DMS79 treated with DMSO at 0.1 percent for 48 hours (cell line): ENCODE results near the gene LAMA4.
A peak's percentile ranks its signal among the peaks of the same experiment; 100 is the strongest.
"Not testable (repeated sequence)": the region's sequence is repeated elsewhere in the genome, so short reads cannot be mapped to it uniquely, and the experiment has no call there.

Experiments used
- DNase-seq: peaks from one replicate; lab custom pipeline; 2025; lab: John Stamatoyannopoulos, UW

Gene LAMA4

GRCh38 chr6:112216662-112217551, 37.5 kb downstream of the LAMA4 start:
- DNase-seq = peak; percentile 40

- DNase-seq = no peak
Observed at GRCh38 chr6:112215488-112216284, 38.7 kb downstream of the LAMA4 start.

GRCh38 chr6:112214739-112215269, 39.6 kb downstream of the LAMA4 start:
- no peak for DNase-seq

GRCh38 chr6:112210852-112211251, 43.5 kb downstream of the LAMA4 start:
- no peak for DNase-seq

- DNase-seq = no peak
Observed at GRCh38 chr6:112209131-112209530, 45.2 kb downstream of the LAMA4 start.

GRCh38 chr6:112207776-112208175, 46.6 kb downstream of the LAMA4 start:
- DNase-seq = no peak

GRCh38 chr6:112207131-112207530, 47.2 kb downstream of the LAMA4 start:
- no peak for DNase-seq

GRCh38 chr6:112206110-112206458, 48.3 kb downstream of the LAMA4 start:
- DNase-seq = no peak

- DNase-seq = no peak
Observed at GRCh38 chr6:112205427-112206109, 48.8 kb downstream of the LAMA4 start.

- no peak for DNase-seq
Observed at GRCh38 chr6:112204350-112204706, 50.0 kb downstream of the LAMA4 start.

GRCh38 chr6:112203577-112204349, 50.6 kb downstream of the LAMA4 start:
- no peak for DNase-seq

GRCh38 chr6:112202639-112203341, 51.6 kb downstream of the LAMA4 start:
- no peak for DNase-seq

GRCh38 chr6:112200185-112200914, 54.0 kb downstream of the LAMA4 start:
- DNase-seq = not testable (repeated sequence)

- DNase-seq = no peak
Observed at GRCh38 chr6:112199001-112199403, 55.4 kb downstream of the LAMA4 start.

GRCh38 chr6:112198582-112198981, 55.8 kb downstream of the LAMA4 start:
- DNase-seq = no peak

GRCh38 chr6:112197636-112198035, 56.7 kb downstream of the LAMA4 start:
- no peak for DNase-seq

GRCh38 chr6:112196306-112196705, 58.1 kb downstream of the LAMA4 start:
- DNase-seq = no peak

GRCh38 chr6:112195166-112195565, 59.2 kb downstream of the LAMA4 start:
- no peak for DNase-seq

- no peak for DNase-seq
Observed at GRCh38 chr6:112194511-112194910, 59.9 kb downstream of the LAMA4 start.

GRCh38 chr6:112193535-112194051, 60.8 kb downstream of the LAMA4 start:
- DNase-seq = no peak
